Type B pancreatic cell (in vitro differentiated cells): Measurements from ENCODE around the gene HARS2. TPM values are rescaled to one million over a fixed set of nuclear protein-coding genes. Genes with fewer than 3 reads are reported as not detected.
"Not testable (repeated sequence)": the region's sequence is repeated elsewhere in the genome, so short reads cannot be mapped to it uniquely, and the experiment has no call there.

ENCODE experiments used
- DNase-seq: peaks from one replicate; pipeline ENCODE4 v3.0.0; 2021; ENCODE audit warnings: mixed read lengths; ENCODE audit not compliant: unreplicated experiment; ENCODE audit errors: extremely low spot score
- H3K27ac Mint-ChIP-seq: 2 replicates; pipeline ENCODE4 v1.8.0; 2021; ENCODE audit warnings: mild to moderate bottlenecking, mixed read lengths
- H3K27me3 Mint-ChIP-seq: 2 replicates; pipeline ENCODE4 v1.8.0; 2021; ENCODE audit warnings: mixed read lengths
- H3K36me3 Mint-ChIP-seq: 2 replicates; pipeline ENCODE4 v1.8.0; 2021; ENCODE audit warnings: mixed read lengths
- H3K4me1 Mint-ChIP-seq: one replicate; pipeline ENCODE4 v1.8.0; 2021; ENCODE audit warnings: mixed read lengths; ENCODE audit not compliant: unreplicated experiment
- H3K4me3 Mint-ChIP-seq: 2 replicates; pipeline ENCODE4 v1.8.0; 2021; ENCODE audit warnings: mild to moderate bottlenecking, mixed read lengths
- H3K9me3 Mint-ChIP-seq: 2 replicates; pipeline ENCODE4 v1.8.0; 2021; ENCODE audit warnings: mixed read lengths
- CTCF ChIP-seq: fragments of 200-600 bp; sonication (generic); conservative IDR thresholded peaks from 2 replicates; pipeline ENCODE4 v1.5.0; 2021; ENCODE audit warnings: antibody characterized with exemption, mild to moderate bottlenecking
- total RNA-seq: library from RNA; stranded (reverse); gene quantifications from 2 replicates; pipeline ENCODE4 v1.2.1, GENCODE V29; 2021; ENCODE audit warnings: low replicate concordance

HARS2 gene
- total RNA-seq, 1 donor from 2014 or later = 39.3 TPM

- peak overlapping the region; percentile 100 for H3K27ac Mint-ChIP-seq
These were observed 27.3 kb upstream of the HARS2 start for GRCh38 chr5:140664030-140664358.

GRCh38 chr5:140664359-140665119, 26.7 kb upstream of the HARS2 start, which contains the start of gene WDR55:
WDR55 (plus strand) TSS chr5:140664904; CDS start chr5:140664913, 9 bp downstream.
- peak; percentile 96 for DNase-seq
- no peak for TF ChIP-seq CTCF
- peaks cover 38% of the 10 kb centered on the region for H3K36me3 Mint-ChIP-seq
- H3K9me3 Mint-ChIP-seq = no peaks in the 10 kb centered on the region
- H3K27me3 Mint-ChIP-seq = no peaks in the 10 kb centered on the region
- peaks cover 22% of the 10 kb centered on the region for H3K4me1 Mint-ChIP-seq
- H3K27ac Mint-ChIP-seq = peak within 1 kb of the TSS; percentile 100
- H3K4me3 Mint-ChIP-seq = peak within 1 kb of the TSS; percentile 99

More at GRCh38 chr5:140664030-140664358, 27.3 kb upstream of the HARS2 start:
- no peak for TF ChIP-seq CTCF
- Mint-ChIP-seq H3K4me3 (peak overlapping the region; percentile 99), H3K36me3 (peaks cover 41% of the 10 kb centered on the region), H3K4me1 (peaks cover 22% of the 10 kb centered on the region), H3K9me3 (no peaks in the 10 kb centered on the region), H3K27me3 (no peaks in the 10 kb centered on the region)
- no peak for DNase-seq

GRCh38 chr5:140671035-140671434, 20.2 kb upstream of the HARS2 start:
- H3K4me3 Mint-ChIP-seq, H3K9me3 Mint-ChIP-seq, DNase-seq, H3K27ac Mint-ChIP-seq, H3K27me3 Mint-ChIP-seq: not testable (repeated sequence)
- peaks cover 12% of the 10 kb centered on the region for H3K4me1 Mint-ChIP-seq
- H3K36me3 Mint-ChIP-seq = peaks cover 23% of the 10 kb centered on the region

GRCh38 chr5:140671472-140672125, 19.7 kb upstream of the HARS2 start:
- Mint-ChIP-seq H3K4me1 (peaks cover 8% of the 10 kb centered on the region), H3K4me3 (no peak overlapping the region), H3K9me3 (no peaks in the 10 kb centered on the region), H3K36me3 (peaks cover 20% of the 10 kb centered on the region), H3K27me3 (no peaks in the 10 kb centered on the region), H3K27ac (no peak overlapping the region)
- TF ChIP-seq CTCF = no peak
- DNase-seq = no peak

GRCh38 chr5:140672455-140673186, 18.6 kb upstream of the HARS2 start:
- TF ChIP-seq CTCF = no peak

More at GRCh38 chr5:140672455-140673186, 18.6 kb upstream of the HARS2 start:
- peaks cover 13% of the 10 kb centered on the region for H3K36me3 Mint-ChIP-seq
- H3K4me1 Mint-ChIP-seq = no peaks in the 10 kb centered on the region
- no peak overlapping the region for H3K27ac Mint-ChIP-seq
- no peak for DNase-seq
- H3K9me3 Mint-ChIP-seq = no peaks in the 10 kb centered on the region
- H3K27me3 Mint-ChIP-seq = no peaks in the 10 kb centered on the region
- H3K4me3 Mint-ChIP-seq = no peak overlapping the region
